Stimulated activated CD8-positive, alpha-beta memory T cell treated with anti-CD3 and anti-CD28 coated beads, Interleukin-12 subunit alpha, Interleukin-12 subunit beta, amount 100 ng/mL, for 24 hours (primary cell): ENCODE data around the gene SYNGR4.

Experiments
- DNase-seq: peaks from one replicate; pipeline ENCODE4 v3.0.0-alpha.2; 2020; ENCODE audit errors: extremely low read depth

The SYNGR4 gene

DNA sequence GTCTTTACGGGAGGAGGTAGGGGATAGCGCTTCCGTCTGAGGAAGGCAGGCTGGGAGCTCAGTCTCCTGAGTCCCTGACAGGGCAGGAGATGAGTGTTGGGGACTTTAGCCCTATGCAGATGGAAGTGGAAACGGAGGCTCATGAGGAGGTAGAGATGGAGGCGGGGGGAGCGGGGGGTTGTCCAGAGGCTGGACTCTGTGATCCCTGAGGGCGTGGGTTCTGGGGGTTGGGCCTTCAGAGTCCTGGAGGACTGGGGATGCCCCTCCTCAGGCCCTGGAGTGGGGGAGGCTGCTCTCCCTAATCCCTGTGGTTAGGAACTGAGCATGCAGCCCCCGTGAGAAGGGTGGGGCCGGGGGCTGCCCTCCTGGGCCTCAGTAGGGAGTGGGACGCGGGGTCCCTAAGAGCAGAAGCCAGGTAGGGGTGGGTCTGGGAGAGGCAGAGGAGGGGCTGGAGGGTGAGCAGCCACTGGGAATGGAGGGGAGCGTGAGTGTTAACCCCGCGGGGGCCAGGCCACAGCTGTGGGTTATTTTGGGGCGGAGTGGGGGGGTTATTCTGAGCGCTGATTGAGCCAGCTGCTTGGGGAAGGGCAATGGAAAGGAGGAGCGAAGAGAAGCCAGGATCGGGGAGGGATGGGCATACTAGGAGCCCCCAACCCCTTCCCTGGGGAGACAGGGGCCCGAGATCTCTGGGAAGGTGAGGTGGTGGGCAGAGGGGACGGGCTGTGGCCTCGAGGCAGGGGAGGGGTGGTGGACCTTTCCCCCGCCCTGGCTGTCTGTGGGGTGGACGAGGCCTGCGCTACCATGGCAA, 32.1 kb downstream of the SYNGR4 start:
- DNase-seq, result no peak

DNA sequence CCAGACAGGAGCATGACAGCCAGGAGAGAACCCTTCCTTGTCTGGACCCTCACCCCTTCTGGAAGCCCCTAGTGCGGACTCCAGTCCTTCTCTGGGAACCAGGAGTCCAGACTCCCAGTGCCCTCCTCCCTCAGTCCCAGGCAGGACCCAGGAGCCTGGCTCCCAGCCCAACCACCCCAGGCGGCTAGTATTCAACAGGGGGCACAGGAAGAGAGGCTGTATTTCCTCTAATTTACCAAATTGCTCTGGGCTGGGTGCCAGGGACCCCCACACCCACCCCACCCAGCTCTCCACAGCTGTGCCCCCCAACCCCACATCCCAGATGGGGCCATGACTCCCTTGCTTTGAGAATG, 32.6 kb downstream of the SYNGR4 start:
- no peak for DNase-seq

DNA sequence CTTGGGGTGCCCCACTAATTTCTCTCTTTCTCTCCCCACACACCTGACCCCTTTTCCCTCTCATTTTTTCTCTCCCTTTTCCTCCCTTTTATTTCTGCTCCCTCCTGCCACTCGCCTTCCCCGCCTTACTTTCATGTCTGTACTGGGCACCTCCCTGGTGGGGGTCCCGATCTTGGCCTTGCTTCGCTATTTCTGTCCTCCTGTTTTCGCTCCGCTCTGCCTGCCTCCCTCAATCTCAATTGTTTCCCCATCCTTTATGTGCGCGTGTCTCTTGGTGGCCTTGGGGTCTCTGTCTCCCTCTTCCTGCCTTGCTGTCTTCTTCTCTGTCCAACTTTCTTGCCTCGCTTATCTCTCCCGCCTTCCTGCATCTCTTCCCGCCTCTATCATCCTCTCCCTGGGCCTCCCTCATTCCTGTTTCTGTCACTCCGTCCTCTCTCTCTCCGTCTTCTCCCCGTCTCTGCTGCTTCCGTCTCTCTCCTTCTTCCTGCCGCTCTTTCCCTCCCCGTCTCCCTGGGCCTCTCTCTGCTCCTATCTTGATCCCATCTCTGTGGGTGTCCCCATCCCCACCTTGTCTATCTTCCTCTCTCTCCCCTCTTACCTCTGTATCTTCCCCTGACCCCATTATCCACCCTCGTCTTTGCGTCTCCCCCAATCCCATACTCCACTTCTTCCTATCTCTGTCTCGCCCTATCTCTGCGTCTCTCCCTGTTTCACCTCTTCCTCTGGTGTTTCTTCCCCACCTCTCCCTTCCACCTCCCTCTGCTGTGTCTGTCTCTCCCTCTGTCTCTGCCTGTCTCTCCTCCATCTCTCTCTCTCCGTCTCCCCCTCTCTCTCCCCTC, 33.3 kb downstream of the SYNGR4 start:
- no peak for DNase-seq

DNA sequence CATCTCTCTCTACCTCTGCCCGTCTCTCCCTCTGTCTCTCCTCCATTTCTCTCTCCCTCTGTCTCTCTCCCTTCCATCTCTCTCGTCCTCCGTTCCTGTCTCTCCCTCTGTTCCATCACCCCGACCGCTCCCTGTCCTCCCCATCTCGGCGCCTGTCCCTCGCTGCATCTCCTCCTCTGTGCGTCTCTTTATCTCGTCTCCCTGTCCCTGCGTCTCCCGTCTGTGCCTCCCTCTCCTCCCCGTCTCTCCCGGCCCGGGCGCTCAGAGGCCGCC, 33.9 kb downstream of the SYNGR4 start:
- DNase-seq, result no peak

DNA sequence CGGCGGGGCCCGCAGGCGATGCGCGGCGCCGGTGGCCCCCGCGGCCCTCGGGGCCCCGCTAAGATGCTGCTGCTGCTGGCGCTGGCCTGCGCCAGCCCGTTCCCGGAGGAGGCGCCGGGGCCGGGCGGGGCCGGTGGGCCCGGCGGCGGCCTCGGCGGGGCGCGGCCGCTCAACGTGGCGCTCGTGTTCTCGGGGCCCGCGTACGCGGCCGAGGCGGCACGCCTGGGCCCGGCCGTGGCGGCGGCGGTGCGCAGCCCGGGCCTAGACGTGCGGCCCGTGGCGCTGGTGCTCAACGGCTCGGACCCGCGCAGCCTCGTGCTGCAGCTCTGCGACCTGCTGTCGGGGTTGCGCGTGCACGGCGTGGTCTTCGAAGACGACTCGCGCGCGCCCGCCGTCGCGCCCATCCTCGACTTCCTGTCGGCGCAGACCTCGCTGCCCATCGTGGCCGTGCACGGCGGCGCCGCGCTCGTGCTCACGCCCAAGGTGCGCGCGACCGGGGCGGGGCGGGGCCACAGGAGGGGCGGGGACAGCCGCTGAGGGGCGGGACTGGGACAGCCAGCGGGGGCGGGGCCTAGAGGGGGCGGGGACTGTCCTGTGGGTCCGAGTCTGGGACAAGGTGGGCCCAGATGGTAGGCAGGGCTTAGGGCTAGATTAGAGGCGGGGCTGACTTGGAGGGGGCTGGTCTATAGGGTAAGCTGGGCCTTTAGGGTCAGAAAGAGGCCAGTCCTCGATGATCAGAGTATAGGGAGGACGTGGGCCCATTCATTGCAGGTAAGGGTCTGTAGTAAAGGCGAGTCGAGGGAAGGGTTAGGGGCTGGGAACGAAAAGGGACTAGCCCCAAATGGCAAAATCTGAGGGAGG, 34.4 kb downstream of the SYNGR4 start:
- peak; percentile 57 for DNase-seq

DNA sequence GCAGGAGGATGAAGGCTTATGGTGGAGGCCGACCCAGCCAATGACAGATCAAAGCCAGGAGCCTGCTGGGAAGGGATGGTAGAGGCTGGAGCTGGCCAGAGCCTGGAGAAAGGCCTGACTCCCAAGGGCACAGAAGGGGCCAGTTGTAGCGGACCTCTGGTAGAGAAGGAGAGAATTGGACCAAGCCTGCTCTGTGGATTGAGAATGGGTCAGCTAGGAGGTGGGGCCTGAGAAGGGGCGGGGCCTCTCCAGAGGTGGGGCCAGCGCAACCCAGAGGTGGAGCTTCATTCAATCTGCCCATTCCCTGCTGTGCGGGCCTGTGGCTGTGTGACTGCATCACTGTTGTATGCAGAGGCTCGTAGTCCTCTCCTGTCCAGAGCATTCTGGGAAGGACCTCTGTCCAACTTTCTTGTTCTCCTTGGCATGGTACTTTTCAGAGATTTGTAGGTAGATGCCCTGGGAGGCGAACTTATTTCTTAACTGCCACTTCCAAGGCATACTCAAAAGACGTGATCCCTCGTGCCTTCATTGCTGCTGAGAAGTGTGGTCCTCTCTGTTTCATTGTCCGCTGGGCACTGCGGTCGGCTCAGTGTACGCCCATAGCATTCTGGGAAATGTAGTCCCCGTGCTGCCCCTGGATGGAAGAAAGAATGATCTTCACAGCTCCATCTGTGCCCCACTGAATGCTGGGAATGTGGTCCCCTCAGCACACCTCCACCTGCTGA, 36.0 kb downstream of the SYNGR4 start:
- no peak for DNase-seq

DNA sequence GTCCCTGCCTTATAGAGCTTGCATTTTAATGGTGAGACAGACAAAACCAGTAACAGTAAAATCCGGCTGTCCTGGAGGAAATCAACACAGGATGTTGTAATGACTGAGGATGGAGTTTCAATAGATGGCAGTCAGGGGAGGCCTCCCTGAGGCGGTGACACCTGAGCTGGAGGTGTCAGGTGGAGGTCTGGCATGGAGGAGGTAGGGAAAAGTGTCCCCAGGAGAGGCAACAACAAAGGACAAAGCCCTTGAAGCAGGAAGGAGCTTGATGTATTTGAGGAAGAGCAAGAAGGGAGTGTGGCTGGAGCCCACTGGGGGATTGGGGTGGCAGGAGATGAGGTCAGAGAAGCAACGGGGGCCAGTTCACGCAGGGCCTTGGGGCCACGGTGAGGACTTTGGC, 37.1 kb downstream of the SYNGR4 start:
- no peak for DNase-seq

DNA sequence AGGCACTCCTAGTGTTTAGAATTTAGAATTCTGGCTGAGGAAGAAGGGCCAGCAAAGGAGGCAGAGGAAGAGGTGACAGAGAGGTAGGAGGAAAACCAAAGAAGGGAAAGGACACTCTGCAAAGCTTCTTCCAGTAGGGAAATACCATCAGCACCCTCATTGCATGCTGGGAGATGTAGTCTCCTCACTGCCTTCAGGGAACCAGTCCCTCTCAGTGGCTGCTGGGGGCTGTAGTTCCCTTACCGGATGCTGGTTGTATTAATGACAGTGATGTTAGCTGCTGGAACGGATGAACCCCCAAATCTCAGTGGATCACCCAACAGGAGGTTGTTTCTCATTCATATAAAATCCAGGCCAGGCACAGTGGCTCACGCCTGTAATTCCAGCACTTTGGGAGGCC, 39.4 kb downstream of the SYNGR4 start:
- DNase-seq, result no peak

DNA sequence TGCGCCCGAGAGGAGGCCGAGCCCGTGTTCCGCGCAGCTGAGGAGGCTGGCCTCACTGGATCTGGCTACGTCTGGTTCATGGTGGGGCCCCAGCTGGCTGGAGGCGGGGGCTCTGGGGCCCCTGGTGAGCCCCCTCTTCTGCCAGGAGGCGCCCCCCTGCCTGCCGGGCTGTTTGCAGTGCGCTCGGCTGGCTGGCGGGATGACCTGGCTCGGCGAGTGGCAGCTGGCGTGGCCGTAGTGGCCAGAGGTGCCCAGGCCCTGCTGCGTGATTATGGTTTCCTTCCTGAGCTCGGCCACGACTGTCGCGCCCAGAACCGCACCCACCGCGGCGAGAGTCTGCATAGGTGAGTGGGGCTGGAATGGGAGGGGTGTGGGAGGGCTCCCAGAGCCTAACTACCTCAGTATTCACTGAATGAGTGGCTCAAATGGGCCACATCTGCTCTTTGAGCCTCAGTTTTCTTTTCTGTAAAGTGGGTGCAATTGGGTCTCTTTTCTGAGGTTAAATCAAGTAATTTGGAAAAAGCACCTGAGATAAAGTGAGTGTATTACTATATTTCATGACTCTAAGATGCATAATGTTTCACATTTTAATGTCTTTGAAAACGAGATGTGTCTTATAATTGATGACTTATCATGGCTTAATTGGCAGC, 41.0 kb downstream of the SYNGR4 start:
- DNase-seq, result no peak

DNA sequence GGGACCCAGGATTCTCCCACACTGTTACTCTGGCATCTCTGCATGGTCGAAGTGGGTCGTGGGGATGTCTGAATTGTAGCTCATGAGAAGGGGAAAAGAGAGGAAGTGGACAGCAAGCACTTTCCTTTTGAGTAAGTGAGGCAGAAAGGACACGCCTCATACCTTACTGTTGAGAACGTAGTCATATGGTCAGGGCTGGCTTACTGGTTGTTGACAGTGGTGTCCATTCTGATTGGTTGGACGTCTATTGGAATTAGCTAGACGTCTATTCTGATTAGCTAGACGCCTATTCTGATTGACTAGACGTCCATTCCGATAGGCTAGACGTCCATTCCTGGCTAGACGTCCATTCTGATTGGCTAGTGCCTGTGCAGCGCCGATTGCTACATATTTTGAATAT, 41.7 kb downstream of the SYNGR4 start:
- no peak for DNase-seq

DNA sequence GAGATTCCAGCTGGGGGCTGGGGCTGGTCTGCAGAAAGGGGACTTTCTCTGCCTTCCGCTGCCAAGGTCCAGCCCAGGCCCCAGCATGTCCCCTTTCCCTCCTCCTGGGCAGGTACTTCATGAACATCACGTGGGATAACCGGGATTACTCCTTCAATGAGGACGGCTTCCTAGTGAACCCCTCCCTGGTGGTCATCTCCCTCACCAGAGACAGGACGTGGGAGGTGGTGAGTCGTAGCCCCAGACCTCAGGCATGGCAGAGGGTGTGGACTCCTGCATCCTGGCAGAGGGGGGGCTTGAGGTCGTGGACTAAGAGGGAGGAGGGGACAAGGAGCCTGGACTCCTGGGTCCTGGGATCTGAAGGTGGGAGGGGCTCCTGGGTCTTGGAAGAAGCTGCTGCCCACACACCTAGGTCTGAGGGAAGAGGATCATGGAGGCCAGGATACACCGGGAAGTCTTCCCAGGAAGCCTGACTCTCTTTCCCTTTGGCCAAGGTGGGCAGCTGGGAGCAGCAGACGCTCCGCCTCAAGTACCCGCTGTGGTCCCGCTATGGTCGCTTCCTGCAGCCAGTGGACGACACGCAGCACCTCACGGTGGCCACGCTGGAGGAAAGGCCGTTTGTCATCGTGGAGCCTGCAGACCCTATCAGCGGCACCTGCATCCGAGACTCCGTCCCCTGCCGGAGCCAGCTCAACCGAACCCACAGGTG, 49.9 kb downstream of the SYNGR4 start:
- no peak for DNase-seq

DNA sequence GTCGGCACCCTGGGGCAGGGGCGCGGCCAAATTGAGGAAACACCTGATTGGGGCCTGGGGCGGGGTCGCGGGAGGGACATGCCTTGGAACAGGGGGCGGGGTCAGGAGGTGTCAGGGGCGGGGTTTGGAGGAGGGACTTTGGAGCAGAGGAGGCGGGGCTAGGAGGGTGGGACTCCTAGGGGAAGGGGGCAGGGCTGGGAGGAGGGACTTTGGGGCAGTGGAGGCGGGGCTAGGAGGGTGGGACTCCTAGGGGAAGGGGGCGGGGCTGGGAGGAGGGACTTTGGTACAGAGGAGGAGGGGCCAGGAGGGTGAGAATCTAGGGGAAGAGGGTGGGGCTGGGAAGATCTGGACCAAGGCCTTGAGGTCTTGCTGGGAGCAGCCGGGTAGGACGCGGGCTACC, 51.2 kb downstream of the SYNGR4 start:
- DNase-seq, result no peak

DNA sequence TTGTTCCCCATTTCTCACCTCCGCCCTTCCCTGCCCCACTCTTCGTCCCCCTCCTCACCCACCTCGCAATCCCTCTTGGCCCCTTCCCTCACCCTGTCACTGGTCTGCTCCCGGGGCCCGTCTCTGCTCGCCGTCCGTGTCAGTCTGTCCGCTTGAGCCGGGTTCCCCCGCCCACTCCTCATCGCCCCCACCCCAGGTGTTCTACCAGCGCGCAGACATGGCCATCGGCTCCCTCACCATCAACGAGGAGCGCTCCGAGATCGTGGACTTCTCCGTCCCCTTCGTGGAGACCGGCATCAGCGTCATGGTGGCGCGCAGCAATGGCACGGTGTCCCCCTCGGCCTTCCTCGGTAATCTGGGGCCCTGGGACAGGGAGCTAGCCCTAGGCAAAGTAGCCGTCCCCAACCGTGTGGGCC, 51.6 kb downstream of the SYNGR4 start:
- no peak for DNase-seq

DNA sequence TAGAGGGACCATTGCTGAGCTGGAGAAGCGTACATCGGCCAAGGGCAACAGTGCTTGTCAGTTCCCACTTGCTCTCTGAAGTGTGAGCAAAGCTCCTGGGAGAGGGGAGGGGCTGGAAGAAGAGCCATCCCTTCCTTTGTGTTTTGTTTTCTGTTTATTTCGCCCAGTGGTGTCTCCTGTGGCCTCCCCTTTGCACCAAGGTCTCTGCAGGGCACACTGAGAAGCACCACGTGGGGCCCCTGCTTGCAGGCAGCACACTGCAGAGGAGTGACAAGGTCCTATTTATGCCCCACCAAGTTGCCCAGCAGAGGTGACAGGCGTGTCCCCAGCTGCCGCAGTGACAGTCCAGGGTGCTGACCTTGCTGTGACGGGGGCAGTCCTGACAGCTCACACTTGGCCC, 53.3 kb downstream of the SYNGR4 start:
- DNase-seq, result no peak

DNA sequence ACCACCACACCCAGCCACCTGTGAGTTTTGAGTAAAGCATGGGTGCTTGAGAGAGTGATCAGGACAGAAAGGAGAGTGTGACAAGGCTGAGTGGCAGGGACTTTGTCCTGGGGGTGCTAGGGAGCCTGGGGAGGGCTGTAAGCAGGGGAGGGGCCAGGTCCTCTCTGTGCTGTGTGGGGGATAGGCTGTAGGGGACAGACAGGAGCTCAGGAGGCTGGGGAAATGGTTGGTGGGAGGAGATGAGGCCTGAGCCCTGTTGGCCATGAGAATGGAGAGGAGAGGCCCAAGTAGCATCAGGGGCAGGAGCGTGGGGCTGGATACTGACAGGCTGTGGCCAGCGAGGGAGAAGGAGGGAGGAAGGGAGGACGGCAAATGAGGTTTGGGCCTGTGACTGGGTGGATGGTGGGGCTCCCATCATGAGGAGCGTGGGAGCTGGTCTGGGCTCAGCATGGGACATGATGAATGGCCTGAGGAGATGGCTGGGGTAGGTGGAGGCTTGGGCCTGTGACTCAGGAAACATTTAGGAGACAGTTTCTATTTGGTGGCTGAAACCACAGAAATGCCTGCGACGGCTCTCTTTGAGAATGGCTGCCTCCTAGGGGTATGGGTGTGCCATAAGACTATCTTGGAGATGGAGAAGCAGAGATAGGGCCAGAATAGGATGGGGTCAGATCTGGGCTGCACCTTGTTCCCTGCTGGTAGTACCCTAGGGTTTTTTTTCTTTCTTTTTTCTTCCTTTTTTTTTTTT, 54.3 kb downstream of the SYNGR4 start:
- no peak for DNase-seq

DNA sequence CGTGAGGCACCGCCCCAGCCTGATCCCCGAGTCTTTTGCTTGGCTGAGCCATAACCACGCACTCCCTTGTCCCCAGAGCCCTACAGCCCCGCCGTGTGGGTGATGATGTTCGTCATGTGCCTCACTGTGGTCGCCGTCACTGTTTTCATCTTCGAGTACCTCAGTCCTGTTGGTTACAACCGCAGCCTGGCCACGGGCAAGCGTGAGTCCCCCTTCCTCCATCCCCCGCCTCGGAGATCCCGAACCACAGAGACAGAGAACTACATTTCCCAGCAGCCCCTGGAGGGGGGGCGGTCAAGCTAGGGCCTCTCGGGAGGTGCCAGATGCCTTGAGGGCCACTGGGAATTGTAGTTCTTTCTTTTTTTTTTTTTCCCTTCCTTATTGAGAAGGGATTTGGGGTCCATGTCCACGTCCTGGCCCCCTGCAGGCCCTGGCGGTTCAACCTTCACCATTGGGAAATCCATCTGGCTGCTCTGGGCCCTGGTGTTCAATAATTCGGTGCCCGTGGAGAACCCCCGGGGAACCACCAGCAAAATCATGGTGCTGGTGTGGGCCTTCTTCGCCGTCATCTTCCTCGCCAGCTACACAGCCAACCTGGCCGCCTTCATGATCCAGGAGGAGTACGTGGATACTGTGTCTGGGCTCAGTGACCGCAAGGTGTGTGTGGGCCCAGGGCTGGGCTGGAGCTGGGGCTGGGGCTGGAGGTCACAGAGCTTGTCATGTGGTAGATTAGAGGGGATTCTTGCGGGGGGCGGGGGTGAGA, 55.2 kb downstream of the SYNGR4 start:
- DNase-seq, result no peak

DNA sequence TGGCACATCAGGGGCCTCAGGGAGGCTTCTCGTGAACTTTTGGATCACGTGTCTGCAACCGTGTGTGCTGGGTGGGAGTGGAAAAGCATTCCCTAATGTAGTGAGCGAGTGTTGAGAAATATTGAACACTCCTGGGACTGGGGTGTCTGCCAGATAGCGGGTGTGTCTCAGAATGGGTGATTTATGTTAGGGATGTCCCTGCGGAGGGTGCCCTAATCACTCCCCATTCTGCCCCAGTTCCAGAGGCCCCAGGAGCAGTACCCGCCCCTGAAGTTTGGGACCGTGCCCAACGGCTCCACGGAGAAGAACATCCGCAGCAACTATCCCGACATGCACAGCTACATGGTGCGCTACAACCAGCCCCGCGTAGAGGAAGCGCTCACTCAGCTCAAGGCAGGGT, 57.4 kb downstream of the SYNGR4 start:
- no peak for DNase-seq

DNA sequence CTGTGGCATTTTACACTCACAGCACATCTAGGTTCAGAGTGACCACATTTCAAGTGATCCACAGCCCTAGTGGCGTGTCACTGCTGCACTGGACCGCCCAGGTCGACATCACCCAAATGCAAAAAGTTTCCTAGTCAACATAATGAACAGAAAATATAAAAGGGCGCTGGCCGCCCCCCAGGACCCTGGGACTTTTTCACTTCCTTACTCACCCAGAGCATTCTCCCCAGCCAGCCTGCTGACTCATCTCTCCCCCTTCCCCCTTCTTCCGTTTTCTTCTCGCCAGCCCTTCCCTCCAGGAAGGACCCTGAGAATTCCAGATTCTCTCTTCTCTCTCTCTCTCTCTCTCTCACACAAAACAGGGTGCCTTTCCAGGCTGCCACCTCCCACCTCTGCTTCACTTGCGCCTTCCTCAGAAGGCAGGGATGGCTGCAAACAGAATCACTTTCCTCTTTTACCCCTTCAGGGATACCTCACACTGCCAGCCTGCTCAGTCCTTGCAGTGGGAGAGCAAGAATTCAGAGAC, 60.6 kb downstream of the SYNGR4 start:
- DNase-seq, result no peak
